Heart left ventricle (tissue), 16 donors: ENCODE results near the gene SHISAL2A. TPM values are rescaled to one million over a fixed set of nuclear protein-coding genes. Genes with fewer than 3 reads are reported as not detected.

Experiments
- ATAC-seq, 4 donors: fragments of 200-7000 bp; cut with Tn5 transposase; one replicate each; pipeline ENCODE4 v1.9.1; 2020 to 2022; ENCODE audit warnings: moderate library complexity in 4 of 4, mild to moderate bottlenecking in 3 of 4, moderate number of reproducible peaks in 1 of 4
- DNase-seq, 5 donors: peaks; one replicate each; pipeline ENCODE4 v3.0.0-alpha.2; 2020
- H3K27ac ChIP-seq, 12 donors: fragments of 200-600 bp; sonication (generic) in 4 of 12; one replicate each; pipeline versions ENCODE4 v1.5.0 to v1.8.0; 2016 to 2022; ENCODE audit warnings: mild to moderate bottlenecking in 2 of 12
- H3K27me3 ChIP-seq, 9 donors: fragments of 200-600 bp; sonication (generic) in 2 of 9; one replicate each; pipeline versions ENCODE4 v1.5.1 to v1.8.0; 2016 to 2022; ENCODE audit warnings: mild to moderate bottlenecking in 3 of 9
- H3K36me3 ChIP-seq, 9 donors: fragments of 200-600 bp; sonication (generic) in 2 of 9; one replicate each; pipeline versions ENCODE4 v1.5.0 to v1.8.0; 2018 to 2022; ENCODE audit warnings: mild to moderate bottlenecking in 2 of 9
- H3K4me1 ChIP-seq, 12 donors: fragments of 200-600 bp; sonication (generic) in 4 of 12; one replicate each; pipeline versions ENCODE4 v1.5.0 to v1.8.0; 2016 to 2022; ENCODE audit warnings: mild to moderate bottlenecking in 3 of 12
- H3K4me3 ChIP-seq, 12 donors: fragments of 200-600 bp; sonication (generic) in 4 of 12; one replicate each; pipeline versions ENCODE4 v1.5.0 to v1.8.0; 2017 to 2022; ENCODE audit warnings: mild to moderate bottlenecking in 9 of 12, moderate library complexity in 4 of 12
- H3K9me3 ChIP-seq, 12 donors: fragments of 200-600 bp; sonication (generic) in 4 of 12; one replicate each; pipeline versions ENCODE4 v1.5.0 to v1.8.0; 2016 to 2022; ENCODE audit warnings: mild to moderate bottlenecking in 1 of 12
- CTCF ChIP-seq, 12 donors: fragments of 200-600 bp; sonication (generic) in 4 of 12; IDR thresholded peaks; one replicate each; pipeline versions ENCODE4 v1.5.0 to v1.8.0; 2018 to 2022; ENCODE audit warnings: antibody characterized with exemption in 12 of 12, mild to moderate bottlenecking in 5 of 12
- POLR2A ChIP-seq, 2 donors: fragments of 450-650 bp; IDR thresholded peaks; one replicate each; pipeline ENCODE4 v1.6.1; 2017; ENCODE audit warnings: antibody characterized with exemption in 2 of 2, mild to moderate bottlenecking in 2 of 2, moderate library complexity in 2 of 2
- WGBS, 4 donors: extraction: QIAGEN DNeasy Blood & Tissue Kit in 2 of 4; methylation state at CpG; one replicate each; pipeline versions ENCODE4 v1.1.5 to v1.1.7; 2013 to 2018; 5-methylcytosine and 5-hydroxymethylcytosine counted together
- intact Hi-C, 10 donors: fragments of 100-400 bp; cut with DNase I; formaldehyde crosslinking; loops; one replicate each; pipeline versions ENCODE4 v1.11.1 to v1.14.2; 2022
- polyA plus RNA-seq, 2 donors: library from polyadenylated mRNA; stranded (reverse); fragments of 200-250 nt; gene quantifications; one replicate each; pipeline ENCODE4 v1.2.3, GENCODE V29; 2013
- total RNA-seq, 9 donors: library from RNA; depleted of rRNA in 2 of 9; stranded (reverse); fragments of >200 nt in 2 of 9; fragmentation: NEBNext Ultra II Directional in 3 of 9; extraction: Animal tissue kit (Norgen Biotek cat#: 25700) in 3 of 9; gene quantifications; one replicate each; pipeline versions ENCODE4 v1.1.0 to v1.2.4, GENCODE V29; 2016 to 2023
- donor health status: ischemic (EF 13 %, LVEDD 7.1; RV severe dilation, severe dysfunction).
- donor health status: healthy with polysubstance abuse.
- donor health status: DM: no; HTN: yes; CAD: no.
- donor health status: DM: no; HTN: no; CAD: no.
- donor health status: ischemic (EF 25% LVEDD 6.9; RV normal size, moderate dysfunction).
- donor health status: ischemic (EF 25% LVEDD 5.7; RV mildly dilated, moderate dysfunction).
- donor health status: healthy.
- donor health status: DM: yes; HTN: yes; CAD: no.
- donor health status: ischemic (EF 35%, LVEDD 5.7; RV mildly dilated, moderate dysfunction).
- donor health status: nonischemic (EF 11% LVEDD 7.7; RV severe dilation, severe dysfunction).
- donor health status: DM: yes; HTN: yes; CAD: no.
- donor health status: PGD.
- donor health status: ischemic (EF 29% LVEDD 5.4; RV normal size, mild dysfunction).
- donor health status: nonischemic (EF 23%, LVEDD 6.1; RV moderate dilation, normal function).

Gene SHISAL2A
- total and polyA plus RNA-seq, 11 donors: 0.08 to 0.64 TPM; not detected in 9

- no peak overlapping the region for H3K4me3 ChIP-seq
- WGBS, 4 donors: 73 to 79% (median 75%) methylated on average over 6 of the region's 6 CpGs
- H3K36me3 ChIP-seq: no peaks in the 10 kb centered on the region
- ATAC-seq (no peak), DNase-seq (no peak)
- no peaks in the 10 kb centered on the region for H3K4me1 ChIP-seq
- TF ChIP-seq CTCF (IDR thresholded peaks at IDR 0.05): no peak
- TF ChIP-seq POLR2A (IDR thresholded peaks at IDR 0.05): no peak
- intact Hi-C loops: no loop called here
- H3K27ac ChIP-seq: no peak overlapping the region
- H3K9me3 ChIP-seq: peaks cover 0 to 2% (median 0%) of the 10 kb centered on the region in 12 donors
- H3K27me3 ChIP-seq: no peaks in the 10 kb centered on the region
These were observed 12.3 kb downstream of the SHISAL2A start for GRCh38 chr1:52645261-52645660.

- Histone ChIP-seq H3K4me1 (peaks cover 0 to 5% (median 0%) of the 10 kb centered on the region in 12 donors), H3K36me3 (no peaks in the 10 kb centered on the region), H3K27ac (no peak overlapping the region), H3K4me3 (no peak overlapping the region), H3K9me3 (peaks cover 0 to 1% (median 0%) of the 10 kb centered on the region in 12 donors), H3K27me3 (no peaks in the 10 kb centered on the region)
- TF ChIP-seq CTCF (IDR thresholded peaks at IDR 0.05) (no peak), POLR2A (IDR thresholded peaks at IDR 0.05) (no peak)
- WGBS, 4 donors: 71 to 81% (median 75%) methylated on average over 1 of the region's 1 CpG
- ATAC-seq (no peak), DNase-seq (no peak)
- intact Hi-C loops: no loop called here
These were observed 18.9 kb downstream of the SHISAL2A start for GRCh38 chr1:52651904-52652303.

- Histone ChIP-seq H3K4me3 (no peak overlapping the region), H3K4me1 (peaks cover 0 to 5% (median 0%) of the 10 kb centered on the region in 12 donors), H3K9me3 (no peaks in the 10 kb centered on the region), H3K27ac (no peak overlapping the region), H3K36me3 (no peaks in the 10 kb centered on the region), H3K27me3 (no peaks in the 10 kb centered on the region)
- 91 to 97% (median 95%) methylated on average over 5 of the region's 5 CpGs for WGBS, 4 donors
- TF ChIP-seq CTCF (IDR thresholded peaks at IDR 0.05) (no peak), POLR2A (IDR thresholded peaks at IDR 0.05) (no peak)
- no peak for DNase-seq
- ATAC-seq: no peak
- intact Hi-C loops: no loop called here
These were observed 20.4 kb downstream of the SHISAL2A start for GRCh38 chr1:52653207-52653849.

- H3K9me3 ChIP-seq: no peaks in the 10 kb centered on the region
- intact Hi-C loops: no loop called here
- TF ChIP-seq CTCF (IDR thresholded peaks at IDR 0.05): no peak
- no peak for TF ChIP-seq POLR2A (IDR thresholded peaks at IDR 0.05)
- H3K27ac ChIP-seq: no peak overlapping the region
- no peak for ATAC-seq
- H3K4me3 ChIP-seq: no peak overlapping the region
- no peaks in the 10 kb centered on the region for H3K27me3 ChIP-seq
- no peak for DNase-seq
- H3K36me3 ChIP-seq: no peaks in the 10 kb centered on the region
- H3K4me1 ChIP-seq: peaks cover 0 to 5% (median 0%) of the 10 kb centered on the region in 12 donors
These were observed 21.1 kb downstream of the SHISAL2A start for GRCh38 chr1:52654063-52654462.
